HPDE6-E6E7 (cell line): Measurements from ENCODE around the gene GOLGA6L7.
"Not testable (repeated sequence)": the region's sequence is repeated elsewhere in the genome, so short reads cannot be mapped to it uniquely, and the experiment has no call there.

Experiments used
- DNase-seq: peaks from one replicate; pipeline ENCODE4 v3.0.0; 2011; ENCODE audit warnings: missing footprints; ENCODE audit errors: extremely low spot score

GOLGA6L7 gene

DNA sequence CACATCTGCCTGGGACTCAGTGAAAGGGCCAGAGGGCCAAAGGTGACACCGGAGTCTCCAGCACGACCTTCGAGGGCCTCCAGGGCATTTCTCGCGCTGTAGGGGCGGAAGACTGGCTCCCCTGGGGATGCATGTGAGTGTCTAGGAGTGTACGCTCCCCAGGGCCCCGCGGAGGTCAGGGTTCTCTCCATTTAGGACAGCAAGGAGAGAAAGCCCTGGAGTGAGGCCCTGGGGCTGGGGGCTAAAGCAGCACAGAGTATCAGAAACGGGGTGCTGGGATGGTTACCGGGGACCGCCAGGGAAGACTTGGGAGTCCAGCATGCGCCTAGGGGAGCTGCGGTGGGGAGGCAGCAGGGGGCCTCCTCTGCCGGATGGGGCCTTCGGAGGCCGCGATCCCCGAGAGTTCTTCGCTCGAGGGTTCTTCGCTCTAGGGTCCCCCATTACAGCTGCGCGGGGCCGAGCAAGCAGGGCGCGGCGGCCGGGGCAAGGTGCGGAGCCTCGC, 36.7 kb upstream of the GOLGA6L7 start:
- DNase-seq, result no peak

DNA sequence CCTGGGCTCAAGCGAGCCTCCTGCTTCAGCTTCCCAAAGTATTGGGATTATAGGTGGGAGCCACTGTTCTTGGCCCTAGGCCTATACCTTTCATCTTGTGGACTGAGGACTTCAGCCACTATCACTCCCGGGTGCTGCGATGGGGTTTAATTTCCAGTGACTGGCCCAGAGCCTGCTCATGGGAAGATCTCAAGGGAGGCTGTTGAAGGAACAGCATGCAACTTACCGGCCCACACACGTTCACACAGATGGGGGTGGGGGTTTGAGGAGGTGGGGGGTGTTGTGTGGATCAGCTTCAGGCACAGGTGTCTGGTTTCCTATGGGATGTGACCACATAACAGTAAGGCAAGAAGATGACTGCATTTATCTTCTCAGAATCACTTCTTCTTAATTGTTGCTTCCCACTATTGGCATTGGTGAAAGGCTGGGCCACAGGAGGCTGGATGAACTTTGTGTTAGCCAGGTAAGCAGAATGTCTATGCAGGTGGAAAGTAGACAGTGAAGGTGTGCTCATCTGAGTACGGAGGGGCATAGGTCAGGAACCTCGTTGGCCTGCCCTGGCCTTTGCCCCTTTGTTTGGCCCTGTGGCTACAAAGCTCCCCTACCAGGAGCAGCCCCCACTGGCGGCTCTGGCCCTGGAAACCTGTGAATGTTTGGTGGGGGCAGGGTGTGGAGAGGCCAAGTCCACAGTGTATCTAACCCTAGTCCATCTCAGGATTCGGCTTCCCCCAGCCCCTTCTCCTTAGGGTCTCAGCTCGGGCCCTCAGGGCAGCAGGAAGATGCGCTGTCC, 35.9 kb upstream of the GOLGA6L7 start:
- no peak for DNase-seq

DNA sequence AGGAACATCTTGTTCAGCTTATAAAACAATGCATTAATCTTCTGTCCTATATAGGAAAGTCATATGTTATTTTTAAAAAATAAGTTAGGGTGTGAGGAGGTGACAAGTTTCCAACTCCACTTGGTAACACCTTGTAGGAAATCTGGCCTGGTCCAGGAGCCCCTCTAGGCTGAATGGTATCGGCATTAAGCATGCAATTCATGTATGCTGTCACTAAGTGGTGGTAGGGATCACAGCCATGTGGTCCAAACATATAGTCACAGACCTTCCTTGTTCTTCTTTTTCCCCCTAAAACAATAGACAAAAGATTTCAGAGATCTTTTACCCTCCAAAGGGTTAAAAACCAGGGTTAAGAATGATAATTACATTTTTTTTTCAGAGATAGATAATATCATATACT, 33.2 kb upstream of the GOLGA6L7 start:
- DNase-seq, result no peak

DNA sequence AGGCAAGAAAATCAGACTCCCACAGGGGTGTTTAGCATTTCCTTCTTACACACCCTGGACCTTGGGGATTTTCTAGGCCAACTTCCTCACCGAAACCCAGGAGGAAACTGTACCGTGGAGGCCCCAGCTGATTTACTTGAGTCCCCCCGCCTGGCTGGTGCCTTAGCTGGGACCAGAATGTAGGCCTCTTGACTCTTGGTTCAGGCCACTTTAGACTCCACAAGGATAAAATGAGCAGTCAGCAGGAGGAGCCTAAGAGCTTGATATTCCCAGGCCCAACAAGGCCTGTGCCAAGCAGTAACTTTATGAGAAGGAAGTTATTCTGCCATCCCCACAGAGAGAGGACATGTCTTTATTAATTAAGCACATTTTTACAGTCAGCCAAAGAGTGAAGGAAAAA, 32.7 kb upstream of the GOLGA6L7 start:
- no peak for DNase-seq

DNA sequence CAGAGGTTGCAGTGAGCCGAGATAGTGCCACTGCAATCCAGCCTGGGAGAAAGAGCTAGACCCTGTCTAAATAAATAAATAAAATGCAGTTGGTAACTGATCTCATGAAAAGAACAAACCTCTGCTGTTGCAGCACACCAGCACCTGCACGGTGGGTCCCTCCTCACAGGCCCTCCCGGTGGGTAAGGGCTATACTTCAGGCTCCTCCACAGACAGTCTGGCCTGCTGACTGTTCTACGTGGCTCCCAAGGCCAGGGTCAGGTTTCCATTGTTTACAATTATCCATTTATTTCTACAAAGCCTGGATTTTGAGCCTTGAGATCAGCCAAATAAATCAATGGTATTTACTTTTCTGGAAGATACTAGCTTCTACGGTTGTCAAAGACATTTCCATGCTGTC, 32.2 kb upstream of the GOLGA6L7 start:
- no peak for DNase-seq

DNA sequence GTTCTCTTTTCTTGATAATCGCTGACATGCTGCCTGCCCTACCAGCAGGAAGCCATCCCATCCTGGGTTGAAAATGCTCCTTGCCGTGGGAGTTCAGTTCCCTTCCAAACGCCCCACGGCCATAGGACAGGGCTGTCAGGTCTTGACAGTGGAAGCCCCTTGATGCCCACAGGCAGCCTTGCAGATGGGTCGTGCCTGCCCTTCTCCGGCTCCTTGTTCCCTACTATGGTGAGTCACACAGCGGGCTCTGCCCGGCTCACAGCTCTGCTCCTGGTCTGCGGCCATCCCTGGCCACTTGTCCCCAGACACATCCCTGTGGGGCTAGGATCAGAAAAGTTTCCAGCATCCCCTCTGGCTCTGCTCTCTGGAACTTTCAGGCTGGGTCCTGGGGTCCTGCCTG, 31.1 kb upstream of the GOLGA6L7 start:
- DNase-seq, result no peak

DNA sequence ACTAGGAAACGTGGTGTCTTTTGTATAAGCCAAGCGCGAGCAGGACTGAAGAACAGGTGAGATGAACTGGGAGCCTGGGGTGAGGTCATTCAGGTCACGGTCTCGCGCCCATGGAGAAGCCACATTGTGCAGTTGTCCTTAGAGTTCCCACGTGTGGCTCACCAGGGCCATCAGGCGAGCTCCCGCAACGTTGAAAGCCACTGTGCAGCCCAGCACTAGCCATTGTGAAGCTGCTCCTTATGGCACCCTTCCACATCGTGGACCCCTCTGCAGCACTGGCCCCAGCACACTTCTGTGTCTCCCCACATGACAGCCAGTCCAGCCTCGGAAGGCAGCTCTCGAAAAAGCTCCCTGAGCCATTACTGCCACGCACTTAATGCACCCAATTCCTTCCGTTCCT, 29.8 kb upstream of the GOLGA6L7 start:
- DNase-seq, result no peak

DNA sequence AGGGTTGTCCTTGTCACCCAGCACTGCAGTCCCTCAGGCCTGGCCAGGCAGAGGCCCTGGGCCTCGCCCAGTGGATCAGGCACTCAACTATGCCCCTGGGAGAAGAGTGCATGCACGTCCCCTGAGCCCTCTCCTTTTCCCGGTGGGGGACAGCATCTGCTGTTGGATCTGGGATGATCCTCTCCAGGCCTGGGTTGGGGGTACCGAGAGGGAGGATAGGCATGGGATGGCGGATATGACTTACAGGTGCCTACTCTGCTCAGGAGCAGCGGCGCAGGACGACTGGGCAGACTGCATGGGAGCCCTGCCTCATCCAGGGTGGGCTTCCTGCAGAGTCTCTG, 28.4 kb upstream of the GOLGA6L7 start:
- DNase-seq, result no peak

DNA sequence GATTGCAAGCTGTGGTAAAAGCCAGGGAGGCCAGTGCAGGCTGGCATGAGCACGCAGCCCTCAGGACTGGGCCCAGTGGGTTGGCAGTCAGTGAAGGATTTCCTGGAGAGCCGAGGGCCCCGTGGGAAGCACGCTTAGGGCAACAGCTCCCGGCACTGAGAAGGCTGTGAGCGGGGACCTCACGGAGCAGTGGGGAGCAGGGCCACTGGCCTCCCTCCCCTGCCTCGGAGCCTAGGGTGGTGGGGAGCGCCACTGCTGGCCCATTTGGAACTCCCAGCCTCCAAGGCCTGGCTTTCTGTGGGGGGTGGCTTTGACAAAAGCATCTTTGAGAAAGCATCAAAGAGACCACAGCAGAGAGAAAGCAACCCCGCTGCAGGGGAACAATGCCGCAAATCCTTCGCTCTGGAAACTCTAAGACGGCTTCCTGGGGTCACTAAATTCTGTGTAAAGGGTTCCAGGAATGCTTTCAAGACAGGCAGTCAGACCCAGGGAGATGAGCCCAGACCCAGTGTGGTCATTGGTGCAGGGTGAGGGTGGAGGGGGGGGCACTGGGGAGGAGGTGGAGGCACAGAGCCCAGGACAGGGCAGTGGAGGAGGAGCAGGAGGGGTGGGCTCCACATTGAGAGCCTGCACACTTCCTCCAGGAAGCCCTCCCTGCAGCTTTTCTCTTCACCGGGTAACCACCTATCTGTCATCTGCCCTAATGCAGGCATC, 27.8 kb upstream of the GOLGA6L7 start:
- DNase-seq, result no peak

DNA sequence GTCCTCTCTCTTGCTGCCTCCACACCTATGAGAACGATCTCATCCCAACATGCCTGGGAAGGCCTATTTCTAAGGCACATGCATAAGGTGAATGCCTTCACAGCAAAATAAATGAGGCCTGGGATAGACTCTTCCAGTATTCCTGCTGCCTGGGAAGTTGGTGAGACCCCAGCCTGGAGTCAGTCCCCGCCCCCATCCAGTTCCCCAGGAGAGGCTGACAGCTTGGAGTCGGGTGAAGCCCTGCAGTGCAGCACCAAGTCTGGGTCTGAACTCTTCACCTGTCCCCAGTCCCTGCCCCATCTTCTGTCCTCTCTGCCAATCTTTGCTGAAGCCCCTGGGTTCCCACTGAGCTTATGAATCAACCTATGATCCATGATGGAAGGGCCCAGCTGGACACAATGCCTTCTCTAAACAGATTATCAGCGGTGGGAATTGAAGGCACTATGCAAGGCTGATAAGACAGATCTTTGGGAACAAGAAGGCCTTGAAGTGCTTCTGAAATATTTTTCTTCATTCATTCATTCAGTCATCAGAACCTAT, 27.1 kb upstream of the GOLGA6L7 start:
- DNase-seq, result no peak

DNA sequence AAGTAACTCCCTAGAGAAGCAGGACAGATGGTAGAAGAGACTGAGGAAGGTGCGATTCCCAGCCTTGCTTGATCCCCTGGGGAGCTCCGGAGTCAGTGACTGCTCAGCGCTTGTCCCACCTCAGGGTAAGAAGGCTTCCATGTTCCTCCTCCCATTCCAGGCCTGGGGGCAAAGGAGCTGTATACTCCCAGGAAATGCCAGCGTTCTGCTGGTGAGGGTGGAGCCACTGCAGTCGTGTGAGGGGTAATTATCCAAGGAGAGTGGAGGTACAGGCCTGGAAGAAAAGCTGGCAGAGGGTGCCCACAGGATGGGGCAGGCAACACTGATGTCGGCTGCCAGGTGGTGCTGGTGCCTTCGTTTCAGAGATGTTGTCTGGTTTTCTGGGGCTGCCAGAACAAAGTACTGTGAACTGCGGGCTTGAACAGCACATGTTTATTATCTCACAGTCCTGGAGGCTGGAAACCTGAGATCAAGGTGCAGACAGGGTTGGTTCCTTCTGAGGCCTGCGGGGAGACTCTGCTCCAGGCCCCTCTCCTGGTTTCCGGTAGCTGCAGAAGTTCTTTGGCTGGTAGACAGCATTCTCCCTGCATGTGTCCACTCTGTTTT, 25.2 kb upstream of the GOLGA6L7 start:
- DNase-seq, result no peak

DNA sequence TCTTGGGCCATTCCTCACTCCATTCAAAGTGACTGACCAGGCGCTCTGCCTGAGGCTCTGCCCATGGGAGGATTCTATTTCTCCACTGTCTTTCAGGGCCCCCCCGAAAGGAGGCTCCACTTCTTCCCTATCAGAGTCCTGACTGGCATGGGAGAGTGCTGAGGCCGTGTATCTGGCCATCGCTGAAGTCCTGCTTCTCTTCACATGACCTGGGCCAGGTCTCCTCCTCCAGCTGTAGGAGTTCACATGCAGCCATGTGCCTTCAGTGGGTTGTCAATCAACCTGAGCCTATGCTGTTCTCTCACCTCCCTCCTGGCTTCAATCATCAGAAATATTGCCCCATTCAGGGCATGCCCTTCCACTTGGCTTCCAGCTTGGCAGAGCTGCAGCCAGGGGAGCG, 24.6 kb upstream of the GOLGA6L7 start:
- no peak for DNase-seq

DNA sequence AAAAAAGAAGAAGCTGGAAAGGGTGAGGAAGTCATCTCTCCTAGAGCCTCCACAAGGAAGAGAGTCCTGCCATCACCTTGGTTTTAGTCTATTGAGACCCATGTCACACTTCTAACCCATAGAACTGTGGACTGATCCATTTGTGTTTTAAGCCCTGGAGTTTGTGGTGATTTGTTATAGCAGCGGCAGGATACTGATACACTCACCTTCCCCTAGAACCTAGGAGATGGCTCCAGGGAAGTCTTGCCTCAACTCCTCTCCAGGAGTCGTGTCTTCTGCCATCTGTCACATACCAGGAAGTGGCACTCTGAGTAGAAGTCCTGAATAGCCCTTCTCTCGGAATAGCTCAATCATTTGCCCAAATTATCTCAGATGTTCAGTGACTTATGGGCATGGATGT, 22.7 kb upstream of the GOLGA6L7 start:
- no peak for DNase-seq

DNA sequence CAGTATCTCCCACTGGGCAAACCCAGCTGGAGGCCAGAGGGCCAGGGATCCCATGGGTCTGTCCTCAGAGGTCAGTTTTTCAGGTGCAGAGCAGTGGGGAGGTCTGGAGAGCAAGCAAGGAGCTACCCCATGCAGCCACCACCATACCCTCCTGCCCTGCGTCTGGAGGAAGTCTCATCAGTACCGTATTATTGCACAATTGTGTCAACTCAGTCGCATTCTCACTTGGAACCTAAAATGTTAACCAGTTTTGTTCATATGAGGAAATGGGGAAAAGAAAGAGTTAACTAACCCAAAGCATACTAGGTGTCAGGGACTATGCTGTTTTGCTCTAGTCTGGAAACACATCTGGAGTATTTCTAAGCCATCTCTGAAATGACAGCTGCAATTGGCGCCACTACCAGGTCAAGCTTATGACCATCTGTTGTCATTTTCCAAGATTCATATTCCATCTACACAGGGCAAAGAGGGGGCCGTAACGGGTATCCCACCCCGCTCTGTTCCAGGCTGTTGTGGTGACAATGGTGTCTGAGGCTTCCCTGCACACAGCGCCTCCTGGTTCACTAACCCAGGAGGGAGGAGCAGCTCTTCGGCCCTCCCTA, 20.4 kb upstream of the GOLGA6L7 start:
- no peak for DNase-seq

DNA sequence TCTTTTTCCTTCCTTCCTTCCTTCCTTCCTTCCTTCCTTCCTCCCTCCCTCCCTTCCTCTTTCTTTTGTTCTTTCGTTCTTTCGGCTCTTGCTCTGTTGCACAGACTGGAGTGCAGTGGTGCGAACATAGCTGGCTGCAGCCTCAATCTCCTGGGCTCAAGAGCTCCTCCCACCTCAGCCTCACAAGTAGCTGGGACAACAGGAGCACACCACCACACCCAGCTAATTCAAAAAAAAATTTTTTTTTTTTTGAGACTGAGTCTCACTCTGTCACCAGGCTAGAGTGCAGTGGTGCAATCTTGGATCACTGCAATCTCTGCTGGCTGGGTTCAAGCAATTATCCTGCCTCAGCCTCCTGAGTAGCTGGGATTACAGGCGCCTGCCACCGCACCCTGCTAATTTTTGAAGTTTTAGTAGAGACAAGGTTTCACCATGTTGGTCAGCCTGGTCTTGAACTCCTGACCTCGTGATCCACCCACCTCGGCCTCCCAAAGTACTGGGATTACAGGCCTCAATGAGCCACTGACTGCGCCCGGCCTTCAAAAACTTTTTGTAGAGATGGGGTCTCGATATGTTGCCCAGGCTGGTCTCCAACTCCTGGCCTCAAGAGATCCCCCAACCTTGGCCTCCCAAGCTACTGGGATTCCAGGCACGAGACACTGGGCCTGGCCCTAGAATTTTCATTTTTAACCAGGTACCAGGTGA, 13.3 kb upstream of the GOLGA6L7 start:
- DNase-seq, result not testable (repeated sequence)

DNA sequence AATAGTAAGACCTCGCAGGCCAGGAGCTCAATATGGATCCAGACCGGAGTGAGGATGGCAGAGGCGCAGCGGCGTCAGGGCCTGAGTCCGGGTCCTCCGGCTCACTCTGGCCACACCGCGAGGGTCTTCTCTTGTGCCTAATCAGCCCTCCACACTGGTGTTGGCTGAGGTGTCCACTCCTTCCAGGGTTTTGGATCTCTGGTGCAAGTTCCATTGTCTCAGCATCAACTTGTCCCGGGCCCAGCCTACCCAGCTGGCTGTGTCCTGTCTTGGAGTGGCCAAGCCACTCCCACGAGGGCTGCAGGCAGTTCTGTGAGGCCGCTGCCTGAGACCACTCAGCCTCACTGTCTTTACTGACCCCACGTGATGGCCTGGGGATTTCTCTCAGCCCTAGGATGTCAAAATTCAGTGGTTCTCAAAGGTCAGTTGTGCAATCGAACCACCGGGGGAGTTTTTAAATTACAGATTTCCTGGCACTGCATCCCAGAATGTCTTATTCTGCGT, 12.6 kb upstream of the GOLGA6L7 start:
- DNase-seq, result no peak

DNA sequence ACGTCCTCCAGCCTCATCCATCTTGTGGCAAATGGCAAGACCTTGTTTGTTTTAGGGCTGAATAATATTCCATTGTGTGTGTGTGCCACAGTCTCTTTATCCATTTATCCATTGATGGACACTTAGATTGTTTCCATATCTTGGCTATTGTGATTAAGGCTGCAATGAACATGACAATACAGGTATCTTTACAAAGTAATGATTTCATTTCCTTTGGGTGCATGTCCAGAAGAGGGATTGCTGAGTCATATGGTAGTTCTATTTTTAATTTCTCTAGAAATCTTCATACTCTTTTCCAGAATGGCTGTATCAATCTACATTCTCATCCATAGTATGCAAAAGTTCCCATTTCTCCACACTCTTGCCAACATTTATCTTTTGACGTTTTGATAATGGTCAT, 6.1 kb upstream of the GOLGA6L7 start:
- DNase-seq, result not testable (repeated sequence)

DNA sequence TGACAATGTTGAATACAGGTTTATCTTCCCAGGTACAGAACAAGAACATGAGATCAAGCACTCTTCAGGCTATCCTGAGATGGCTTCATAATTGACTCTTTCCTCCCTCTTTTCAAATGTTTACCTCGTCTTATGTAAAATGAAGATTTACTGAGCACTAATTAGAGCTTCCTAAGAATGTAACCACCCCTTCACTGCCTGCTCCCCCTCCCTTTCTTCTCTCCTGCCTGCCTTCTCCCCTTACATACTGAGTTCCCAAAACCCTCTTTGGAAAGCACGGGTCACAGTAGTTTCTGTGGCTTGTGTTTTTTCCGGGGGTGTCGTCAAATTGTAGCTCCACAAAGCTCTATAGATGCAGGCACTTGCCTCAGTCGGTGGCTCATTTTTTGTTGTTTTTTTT, 5.2 kb upstream of the GOLGA6L7 start:
- not testable (repeated sequence) for DNase-seq

DNA sequence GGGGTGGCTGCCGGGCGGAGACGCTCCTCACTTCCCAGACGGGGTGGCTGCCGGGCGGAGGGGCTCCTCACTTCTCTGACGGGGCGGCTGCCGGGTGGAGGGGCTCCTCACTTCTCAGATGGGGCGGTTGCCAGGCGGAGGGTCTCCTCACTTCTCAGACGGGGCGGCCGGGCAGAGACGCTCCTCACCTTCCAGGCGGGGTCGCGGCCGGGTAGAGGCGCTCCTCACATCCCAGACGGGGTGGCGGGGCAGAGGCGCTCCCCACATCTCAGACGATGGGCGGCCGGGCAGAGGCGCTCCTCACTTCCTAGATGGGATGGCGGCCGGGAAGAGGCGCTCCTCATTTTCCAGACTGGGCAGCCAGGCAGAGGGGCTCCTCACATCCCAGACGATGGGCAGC, 1.3 kb upstream of the GOLGA6L7 start:
- not testable (repeated sequence) for DNase-seq

DNA sequence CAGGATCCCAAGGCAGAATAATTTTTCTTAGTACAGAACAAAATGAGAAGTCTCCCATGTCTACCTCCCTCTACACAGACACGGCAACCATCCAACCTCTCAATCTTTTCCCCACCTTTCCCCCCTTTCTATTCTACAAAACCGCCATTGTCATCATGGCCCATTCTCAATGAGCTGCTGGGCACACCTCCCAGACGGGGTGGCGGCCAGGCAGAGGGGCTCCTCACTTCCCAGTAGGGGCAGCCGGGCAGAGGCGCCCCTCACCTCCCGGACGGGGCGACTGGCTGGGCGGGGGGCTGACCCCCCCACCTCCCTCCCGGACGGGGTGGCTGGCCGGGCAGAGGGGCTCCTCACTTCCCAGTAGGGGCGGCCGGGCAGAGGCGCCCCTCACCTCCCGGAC, 827 bp upstream of the GOLGA6L7 start:
- not testable (repeated sequence) for DNase-seq

DNA sequence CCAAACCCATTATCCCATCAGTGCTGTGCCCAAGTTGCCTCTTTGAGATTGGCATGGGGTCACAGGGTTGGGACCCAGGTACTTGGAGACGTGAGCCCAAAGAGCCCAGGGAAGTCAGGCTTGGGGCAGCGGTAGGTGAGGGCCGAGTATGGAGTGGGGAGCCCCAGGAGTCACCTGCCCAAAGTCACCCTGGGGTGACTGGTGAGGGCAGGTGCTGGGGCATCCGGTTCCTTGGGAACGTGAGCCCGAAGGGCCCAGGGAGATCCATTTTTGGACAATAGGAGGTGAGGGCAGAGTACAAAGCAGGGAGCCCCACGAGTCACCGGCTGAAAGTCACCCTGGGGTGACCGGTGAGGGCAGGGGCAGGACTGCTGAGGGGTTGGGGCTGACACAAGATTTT, 485 bp downstream of the GOLGA6L7 start:
- not testable (repeated sequence) for DNase-seq
